H9 (cell line): ENCODE data around the gene CROCC2. TPM values are rescaled to one million over a fixed set of nuclear protein-coding genes. Genes with fewer than 3 reads are reported as not detected.

Experiments
- DNase-seq: peaks from one replicate; pipeline ENCODE4 v3.0.0-alpha.2; 2017
- H2AFZ ChIP-seq: one replicate; pipeline ENCODE4 v1.6.1; 2013; ENCODE audit warnings: mild to moderate bottlenecking, low read length, control low read depth, moderate library complexity
- H2AK5ac ChIP-seq: 2 replicates; pipeline ENCODE4 v1.6.1; 2013; ENCODE audit warnings: low read length, control low read depth, mixed read lengths; ENCODE audit not compliant: insufficient read length
- H2BK120ac ChIP-seq: one replicate; pipeline ENCODE4 v1.6.1; 2013; ENCODE audit warnings: low read depth, mild to moderate bottlenecking, low read length, control low read depth, inconsistent platforms; ENCODE audit not compliant: poor library complexity, severe bottlenecking
- H2BK12ac ChIP-seq: 2 replicates; pipeline ENCODE4 v1.6.1; 2013; ENCODE audit warnings: low read length, control low read depth, mixed read lengths, low read depth; ENCODE audit not compliant: insufficient read length
- H2BK15ac ChIP-seq: 2 replicates; pipeline ENCODE4 v1.6.1; 2013; ENCODE audit warnings: low read depth, low read length, control low read depth
- H2BK20ac ChIP-seq: one replicate; pipeline ENCODE4 v1.6.1; 2013; ENCODE audit warnings: low read depth, mild to moderate bottlenecking, low read length, control low read depth, inconsistent platforms; ENCODE audit not compliant: poor library complexity, severe bottlenecking
- H2BK5ac ChIP-seq: 2 replicates; pipeline ENCODE4 v1.6.1; 2013; ENCODE audit warnings: low read length, control low read depth, mixed read lengths; ENCODE audit not compliant: insufficient read length
- H3K14ac ChIP-seq: 2 replicates; pipeline ENCODE4 v1.6.1; 2013; ENCODE audit warnings: low read length, control low read depth; ENCODE audit not compliant: insufficient read depth
- H3K18ac ChIP-seq: 2 replicates; pipeline ENCODE4 v1.6.1; 2013; ENCODE audit warnings: low read depth, mild to moderate bottlenecking, mixed read lengths, low read length, control low read depth; ENCODE audit not compliant: insufficient read length
- H3K23ac ChIP-seq: 2 replicates; pipeline ENCODE4 v1.6.1; 2013; ENCODE audit warnings: low read length, control low read depth, mixed read lengths, low read depth; ENCODE audit not compliant: insufficient read length
- H3K23me2 ChIP-seq: 2 replicates; pipeline ENCODE4 v1.6.1; 2013; ENCODE audit warnings: low read depth, mild to moderate bottlenecking, mixed read lengths, low read length, control low read depth; ENCODE audit not compliant: insufficient read length, poor library complexity, severe bottlenecking
- H3K27ac ChIP-seq: 2 replicates; pipeline ENCODE4 v1.5.1; 2013; ENCODE audit warnings: low read length, control low read depth, mixed read lengths, low read depth; ENCODE audit not compliant: insufficient read length
- H3K27me3 ChIP-seq: 2 replicates; pipeline ENCODE4 v1.6.1; 2013; ENCODE audit warnings: low read length, control low read depth, inconsistent platforms; ENCODE audit not compliant: insufficient read depth
- H3K4ac ChIP-seq: 2 replicates; pipeline ENCODE4 v1.6.1; 2013; ENCODE audit warnings: low read depth, mild to moderate bottlenecking, control low read depth, inconsistent platforms, low read length, moderate library complexity
- H3K4me1 ChIP-seq: 2 replicates; pipeline ENCODE4 v1.6.1; 2013; ENCODE audit warnings: low read length, control low read depth, inconsistent platforms; ENCODE audit not compliant: insufficient read depth
- H3K4me2 ChIP-seq: 2 replicates; pipeline ENCODE4 v1.6.1; 2013; ENCODE audit warnings: low read length, control low read depth, mixed read lengths; ENCODE audit not compliant: insufficient read length, insufficient read depth
- H3K56ac ChIP-seq: 2 replicates; pipeline ENCODE4 v1.6.1; 2013; ENCODE audit warnings: low read depth, mild to moderate bottlenecking, mixed read lengths, low read length, control low read depth; ENCODE audit not compliant: insufficient read length
- H3K79me1 ChIP-seq: 2 replicates; pipeline ENCODE4 v1.6.1; 2013; ENCODE audit warnings: low read depth, mild to moderate bottlenecking, moderate library complexity, low read length, control low read depth, inconsistent platforms; ENCODE audit not compliant: insufficient read depth, poor library complexity, severe bottlenecking
- H3K79me2 ChIP-seq: 2 replicates; pipeline ENCODE4 v1.6.1; 2013; ENCODE audit warnings: low read length, control low read depth, inconsistent platforms; ENCODE audit not compliant: insufficient read depth
- H3K9ac ChIP-seq: 2 replicates; pipeline ENCODE4 v1.6.1; 2013; ENCODE audit warnings: low read length, control low read depth, mixed read lengths; ENCODE audit not compliant: insufficient read length; ENCODE audit errors: extremely low read depth
- H3K9me3 ChIP-seq: one replicate; pipeline ENCODE4 v1.6.1; 2013; ENCODE audit warnings: low read depth, low read length, inconsistent platforms; ENCODE audit not compliant: control insufficient read depth
- H3T11ph ChIP-seq: one replicate; pipeline ENCODE4 v1.6.1; 2013; ENCODE audit warnings: mild to moderate bottlenecking, low read length, control low read depth, inconsistent platforms
- H4K20me1 ChIP-seq: one replicate; pipeline ENCODE4 v1.6.1; 2013; ENCODE audit not compliant: control insufficient read depth, insufficient read length, insufficient read depth
- H4K5ac ChIP-seq: 2 replicates; pipeline ENCODE4 v1.6.1; 2013; ENCODE audit warnings: low read depth, mild to moderate bottlenecking, mixed read lengths, low read length, control low read depth; ENCODE audit not compliant: insufficient read length
- H4K8ac ChIP-seq: replicated peaks from 2 replicates; pipeline ENCODE4 v1.6.1; 2013; ENCODE audit warnings: low read length, control low read depth, mixed read lengths, low read depth; ENCODE audit not compliant: insufficient read length
- H4K91ac ChIP-seq: 2 replicates; pipeline ENCODE4 v1.6.1; 2013; ENCODE audit warnings: low read depth, mild to moderate bottlenecking, moderate library complexity, mixed read lengths, low read length, control low read depth; ENCODE audit not compliant: insufficient read length
- H3K27ac Mint-ChIP-seq, 3 experiments: 2 replicates in 2 of 3; 3 replicates in 1 of 3; pipeline ENCODE4 v1.8.0; 2020 to 2021; ENCODE audit warnings: mixed read lengths in 3 of 3, mild to moderate bottlenecking in 1 of 3, moderate library complexity in 1 of 3
- H3K27me3 Mint-ChIP-seq: 2 replicates; pipeline ENCODE4 v1.8.0; 2021; ENCODE audit warnings: low read depth, mild to moderate bottlenecking, moderate library complexity, mixed read lengths
- H3K36me3 Mint-ChIP-seq, 3 experiments: 2 replicates in 2 of 3; 3 replicates in 1 of 3; pipeline ENCODE4 v1.8.0; 2020 to 2021; ENCODE audit warnings: low read depth in 3 of 3, mixed read lengths in 3 of 3; ENCODE audit not compliant: insufficient read depth in 1 of 3
- H3K4me1 Mint-ChIP-seq, 2 experiments: 2 replicates each; pipeline ENCODE4 v1.8.0; 2020; ENCODE audit warnings: mixed read lengths in 2 of 2
- H3K4me3 Mint-ChIP-seq, 2 experiments: 2 replicates in 1 of 2; 3 replicates in 1 of 2; pipeline ENCODE4 v1.8.0; 2020 to 2021; ENCODE audit warnings: mild to moderate bottlenecking in 2 of 2, mixed read lengths in 2 of 2, moderate library complexity in 1 of 2
- H3K9me3 Mint-ChIP-seq, 2 experiments: 2 replicates in 1 of 2; 3 replicates in 1 of 2; pipeline ENCODE4 v1.8.0; 2020; ENCODE audit warnings: mild to moderate bottlenecking in 2 of 2, mixed read lengths in 2 of 2, moderate library complexity in 1 of 2
- CTCF ChIP-seq: fragments of 200-600 bp; sonication (generic); conservative IDR thresholded peaks from 3 replicates; pipeline ENCODE4 v1.8.0; 2021; ENCODE audit warnings: antibody characterized with exemption, mild to moderate bottlenecking
- WGBS: extraction: QIAGEN DNeasy Blood & Tissue Kit; methylation state at CpG from one replicate; pipeline ENCODE4 v1.1.7; 2013; ENCODE audit warnings: missing lambda C conversion rate, low lambda C conversion rate, mixed read lengths; ENCODE audit not compliant: insufficient read length; ENCODE audit errors: extremely low coverage; 5-methylcytosine and 5-hydroxymethylcytosine counted together
- total RNA-seq: library from RNA; stranded (reverse); gene quantifications from 2 replicates; pipeline ENCODE4 v1.2.1, GENCODE V29; 2021

CROCC2 gene
- total RNA-seq, 1 experiment from 2014 or later = not detected

- H4K5ac ChIP-seq = no peak overlapping the region
- H3K36me3 Mint-ChIP-seq = peaks cover 0 to 4% (median 0%) of the 10 kb centered on the region in 3 experiments; a peak in 3 of 7 replicates
- peaks cover 12 to 14% of the 10 kb centered on the region in 2 experiments for H3K9me3 Mint-ChIP-seq
- H3K27me3 Mint-ChIP-seq = peaks cover 13% of the 10 kb centered on the region
- no peaks in the 10 kb centered on the region for H4K20me1 ChIP-seq
- H3K27ac ChIP-seq = no peak overlapping the region
- no peaks in the 10 kb centered on the region for H3K79me1 ChIP-seq
- no peaks in the 10 kb centered on the region for H3K23me2 ChIP-seq
- no peak overlapping the region for H2BK20ac ChIP-seq
- no peaks in the 10 kb centered on the region for H3K9me3 ChIP-seq
- H4K91ac ChIP-seq = no peak overlapping the region
- no peak overlapping the region; the same call in 1 of the 2 replicates for H3K14ac ChIP-seq
- no peak overlapping the region for H4K8ac ChIP-seq
- no peak overlapping the region for H3K4ac ChIP-seq
- no peak overlapping the region for H2BK15ac ChIP-seq
- no peak overlapping the region for H2AK5ac ChIP-seq
- no peak overlapping the region for H3K4me3 Mint-ChIP-seq
- no peaks in the 10 kb centered on the region for H3K27me3 ChIP-seq
- no peak overlapping the region for H2BK5ac ChIP-seq
- no peak overlapping the region for H2BK120ac ChIP-seq
- H3K27ac Mint-ChIP-seq = no peak overlapping the region
- DNase-seq = peak; percentile 18
- no peak overlapping the region for H3T11ph ChIP-seq
- WGBS = no CpG with 5 or more reads among the region's 23 CpGs
- TF ChIP-seq CTCF = no peak
- no peak overlapping the region for H3K56ac ChIP-seq
- H3K4me1 Mint-ChIP-seq = no peaks in the 10 kb centered on the region
- H3K4me2 ChIP-seq = no peak overlapping the region
- no peaks in the 10 kb centered on the region for H3K4me1 ChIP-seq
- H3K9ac ChIP-seq = no peak overlapping the region
- H3K18ac ChIP-seq = no peak overlapping the region
- H3K23ac ChIP-seq = no peak overlapping the region
- no peak overlapping the region for H2BK12ac ChIP-seq
- no peaks in the 10 kb centered on the region for H3K79me2 ChIP-seq
- no peak overlapping the region for H2AFZ ChIP-seq
These were observed 28.0 kb downstream of the CROCC2 start for GRCh38 chr2:240933966-240934700.
